NCI-H748 treated with DMSO at 0.1 percent for 48 hours (cell line): ENCODE data around the gene CCBE1.
"Not testable (repeated sequence)": the region's sequence is repeated elsewhere in the genome, so short reads cannot be mapped to it uniquely, and the experiment has no call there.

Experiments used
- DNase-seq: peaks from one replicate; lab custom pipeline; 2025; lab: John Stamatoyannopoulos, UW

The CCBE1 gene

DNA sequence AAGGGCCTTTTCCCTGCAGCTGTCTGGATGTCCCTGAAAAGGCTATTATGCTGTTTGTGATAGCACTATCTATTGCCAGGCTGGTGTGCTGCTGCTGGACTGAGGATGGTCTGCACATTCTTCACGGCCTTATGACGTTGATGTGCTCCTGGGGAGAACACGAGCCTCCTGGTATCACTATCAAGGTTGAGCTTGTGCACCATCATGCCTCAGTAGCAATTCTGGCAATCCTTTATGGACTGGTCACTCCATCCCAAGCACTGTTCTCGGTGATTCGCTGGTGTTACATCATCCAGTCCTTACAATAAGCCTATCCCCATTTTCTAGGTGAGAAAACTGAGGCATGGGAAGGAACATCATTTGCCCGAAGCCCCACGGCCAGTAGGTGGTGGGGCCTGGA is 18.2 kb upstream of the CCBE1 start:
- no peak for DNase-seq

DNA sequence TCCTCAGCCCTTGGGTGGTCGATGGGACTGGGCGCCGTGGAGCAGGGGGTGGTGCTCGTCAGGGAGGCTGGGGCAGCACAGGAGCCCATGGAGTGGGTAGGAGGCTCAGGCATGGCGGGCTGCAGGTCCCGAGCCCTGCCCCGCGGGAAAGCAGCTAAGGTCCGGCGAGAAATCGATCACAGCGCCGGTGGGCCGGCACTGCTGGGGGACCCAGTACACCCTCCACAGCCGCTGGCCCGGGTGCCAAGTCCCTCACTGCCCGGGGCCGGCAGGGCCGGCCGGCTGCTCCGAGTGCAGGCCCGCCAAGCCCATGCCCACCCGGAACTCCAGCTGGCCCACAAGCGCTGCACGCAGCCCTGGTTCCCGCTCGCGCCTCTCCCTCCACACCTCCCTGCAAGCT is 16.9 kb upstream of the CCBE1 start:
- not testable (repeated sequence) for DNase-seq

DNA sequence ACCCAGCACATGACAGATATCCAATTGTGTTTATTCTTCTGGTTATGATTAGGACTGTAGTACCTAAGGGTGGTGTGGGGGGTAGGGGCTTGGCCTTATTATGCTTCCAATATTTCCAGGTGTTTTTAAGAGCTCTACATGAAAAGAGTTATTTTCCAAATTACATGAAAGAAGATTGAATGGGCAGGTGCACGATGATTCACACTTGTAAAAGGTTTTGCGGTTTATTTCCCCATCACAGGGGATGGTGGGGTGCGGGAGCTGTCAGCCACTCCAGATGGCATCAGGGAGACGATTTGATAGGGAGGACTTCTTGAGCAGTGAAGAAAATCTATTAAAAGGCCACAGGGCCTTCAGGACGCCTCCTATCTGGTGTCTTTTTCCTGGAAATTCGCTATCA is 15.1 kb upstream of the CCBE1 start:
- DNase-seq: no peak

DNA sequence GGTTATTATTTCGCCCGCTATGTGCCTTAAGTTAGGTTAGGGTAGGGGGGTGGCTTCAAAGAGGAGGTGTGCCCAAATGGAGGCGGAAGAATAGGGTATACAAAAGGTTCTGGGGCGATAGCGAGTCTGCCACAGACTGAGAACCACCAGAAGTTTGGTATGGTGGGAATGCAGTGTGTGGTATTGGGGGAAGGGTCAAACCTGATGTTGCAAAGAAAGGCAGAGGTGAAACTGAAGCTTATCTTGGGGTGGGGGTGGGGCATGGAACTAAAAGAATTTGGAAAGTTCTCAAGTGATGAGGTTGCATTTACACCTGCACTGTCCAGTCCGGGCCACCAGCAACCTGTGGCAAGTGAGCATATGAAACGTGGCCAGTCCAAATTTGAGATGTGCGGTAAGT is 11.8 kb upstream of the CCBE1 start:
- no peak for DNase-seq

DNA sequence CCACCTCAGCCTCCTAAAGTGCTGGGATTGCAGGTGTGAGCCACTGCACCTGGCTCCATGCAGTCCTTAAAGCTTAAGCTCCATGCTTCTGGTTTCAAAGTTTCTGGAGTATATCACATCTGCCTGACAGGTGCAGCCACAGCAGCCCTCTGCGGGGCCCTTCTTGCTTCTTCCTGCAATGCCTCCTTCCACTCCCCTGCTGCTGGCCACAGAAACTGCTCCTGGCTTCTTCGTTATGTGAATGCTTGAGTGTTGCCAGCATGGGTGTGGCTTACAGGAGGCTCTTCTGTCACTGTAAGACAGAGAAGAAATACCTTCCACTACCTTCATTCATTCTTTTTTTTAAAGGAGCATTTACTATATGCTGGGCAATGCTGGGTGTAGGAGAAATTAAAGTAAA is 10.1 kb upstream of the CCBE1 start:
- no peak for DNase-seq

DNA sequence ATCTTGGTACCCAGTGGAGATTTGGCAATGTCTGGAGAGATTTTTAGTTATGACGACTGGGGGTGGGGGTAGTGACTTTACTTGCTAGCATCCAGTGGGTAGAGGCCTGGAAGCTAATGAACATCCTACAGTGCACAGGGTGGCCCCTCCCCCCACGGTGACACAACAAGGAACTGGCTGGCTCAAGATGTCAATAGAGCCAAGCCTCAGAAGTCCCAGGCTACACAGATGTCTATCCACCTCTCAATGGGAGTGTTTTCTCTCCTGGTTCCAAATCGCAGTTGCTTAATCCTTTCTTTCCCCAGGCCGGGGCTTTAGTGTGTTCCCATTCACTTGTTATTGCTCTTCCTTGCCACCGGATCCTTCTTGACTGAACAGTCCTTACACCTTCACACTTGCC is 9.3 kb upstream of the CCBE1 start:
- DNase-seq: no peak

DNA sequence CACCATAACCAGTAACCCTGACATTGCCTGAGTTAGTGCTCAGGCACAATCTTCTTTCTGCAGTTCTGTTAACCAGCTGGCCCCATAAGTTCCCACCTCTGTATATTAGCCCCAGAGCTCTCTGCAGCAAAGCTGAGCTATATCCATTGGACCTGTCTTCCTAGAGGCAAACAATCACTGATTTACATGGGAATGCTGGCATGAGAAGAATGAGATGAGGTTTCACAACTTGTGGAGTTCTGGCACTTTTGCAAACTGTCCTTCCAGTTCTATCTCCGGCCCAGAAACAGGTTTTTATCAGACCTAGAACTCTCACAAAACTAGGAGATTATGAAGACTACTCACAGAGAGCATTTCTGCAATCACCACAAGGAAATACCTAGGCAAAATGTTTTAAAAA is 7.9 kb upstream of the CCBE1 start:
- DNase-seq: no peak

DNA sequence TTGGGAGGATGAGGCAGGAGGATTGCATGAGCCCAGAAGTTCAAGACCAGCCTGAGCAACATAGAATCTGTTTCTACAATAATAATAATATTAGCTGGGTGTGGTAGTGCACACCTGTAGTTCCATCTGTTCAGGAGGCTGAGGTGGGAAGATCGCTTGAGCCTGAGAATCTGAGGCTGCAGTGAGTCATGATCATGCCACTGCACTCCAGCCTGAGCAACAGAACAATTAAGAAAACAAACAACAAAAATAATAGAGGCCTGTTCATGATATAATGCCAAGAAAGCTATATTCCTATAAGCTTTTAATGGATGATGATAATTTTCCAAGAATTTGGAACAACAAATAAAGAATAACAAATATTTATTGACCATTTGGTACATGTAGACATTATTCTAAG is 6.9 kb upstream of the CCBE1 start:
- DNase-seq: no peak

DNA sequence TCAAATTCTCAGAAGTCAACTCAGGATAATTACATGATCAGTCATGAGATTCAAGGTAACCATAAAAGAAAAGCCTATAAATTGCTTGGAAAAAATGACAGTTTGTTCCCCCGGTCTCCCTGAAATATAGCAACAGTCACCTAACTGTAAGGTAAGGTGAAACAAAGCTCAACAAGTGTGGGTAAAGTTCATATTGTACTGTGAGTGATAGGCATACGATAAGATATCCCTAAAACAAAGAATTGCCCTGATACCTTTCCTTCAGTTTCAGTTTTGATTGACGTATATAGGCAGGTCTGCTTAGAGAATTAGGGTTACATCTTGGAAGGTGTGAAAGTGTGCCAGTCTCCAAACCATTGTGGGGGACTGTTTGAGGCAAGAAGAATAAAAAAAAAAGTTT is 4.0 kb upstream of the CCBE1 start:
- DNase-seq: no peak

DNA sequence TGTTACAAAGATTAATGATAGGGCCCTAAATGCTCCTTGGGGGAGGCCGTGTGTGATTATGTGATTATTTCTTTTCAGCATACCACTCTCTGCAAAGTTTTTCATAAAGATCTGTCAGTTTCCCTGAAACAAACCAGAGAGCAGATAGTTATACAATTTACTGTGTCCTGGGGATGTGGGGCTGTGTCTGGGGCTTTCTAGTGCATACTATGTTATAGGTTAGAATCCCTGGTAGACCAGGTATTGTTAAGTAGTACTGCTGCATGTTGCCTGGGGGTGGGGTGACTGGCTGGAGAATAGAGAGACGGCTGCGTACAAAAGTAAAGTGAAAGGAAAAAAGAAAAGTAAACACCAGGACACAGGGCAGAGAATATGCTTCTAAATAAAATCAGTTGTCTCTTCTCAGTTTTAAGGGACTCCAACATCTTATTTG is 3.3 kb upstream of the CCBE1 start:
- no peak for DNase-seq

DNA sequence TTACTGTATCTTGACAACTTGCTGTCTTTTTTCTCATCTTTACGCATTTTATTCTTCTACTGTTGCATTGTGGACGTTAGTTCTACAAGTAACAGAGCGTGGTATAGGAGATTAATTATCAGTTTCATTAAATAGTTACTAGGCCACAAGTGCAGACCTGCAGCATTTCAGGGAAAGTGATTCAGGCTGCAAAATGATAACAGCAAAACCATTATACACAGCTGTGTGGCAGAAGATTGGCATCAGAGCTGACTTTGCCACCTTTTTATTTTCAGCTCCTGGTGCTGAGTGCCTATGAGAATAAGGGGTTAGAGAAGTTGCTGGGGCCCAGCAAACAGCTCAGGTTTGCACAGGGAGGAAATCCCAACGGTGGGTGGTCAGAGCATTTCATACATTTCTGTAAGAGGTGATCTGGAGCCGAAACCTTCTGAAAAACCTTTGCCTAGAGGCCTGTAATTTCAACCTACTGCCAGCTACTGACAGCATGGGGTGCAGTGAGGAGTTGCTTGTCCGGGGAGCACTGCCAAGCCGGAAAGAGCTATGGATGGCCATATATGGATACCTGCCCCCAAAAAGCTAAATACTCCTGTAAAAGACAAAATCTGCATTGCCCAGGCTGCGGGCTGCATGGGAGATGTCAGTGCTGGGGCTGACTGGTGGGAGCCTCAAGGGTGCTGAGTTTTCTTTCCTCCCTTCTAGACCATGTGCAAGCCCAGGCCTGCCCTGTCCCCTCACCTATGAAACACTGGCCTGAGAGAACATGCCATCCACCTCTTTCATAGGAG is 2.7 kb upstream of the CCBE1 start:
- DNase-seq: no peak

DNA sequence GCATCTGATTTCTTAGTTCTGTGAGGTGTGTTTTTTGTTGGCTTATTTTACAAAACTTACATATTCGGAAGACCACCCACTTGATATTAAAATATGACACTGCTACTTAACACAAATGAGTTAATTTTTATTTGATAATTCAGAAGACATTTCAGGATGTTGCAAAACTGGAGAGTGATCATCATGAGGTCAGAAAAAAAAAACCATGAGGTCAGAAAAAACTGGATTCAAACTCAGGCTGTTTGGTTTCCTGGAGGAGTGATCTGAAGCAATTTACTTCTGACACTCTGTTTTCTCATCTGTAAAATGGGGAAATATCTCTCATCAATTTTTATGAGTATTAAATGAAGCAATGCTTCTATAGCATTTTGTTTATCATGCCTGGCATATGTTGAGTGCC is 1.8 kb upstream of the CCBE1 start:
- DNase-seq: no peak

DNA sequence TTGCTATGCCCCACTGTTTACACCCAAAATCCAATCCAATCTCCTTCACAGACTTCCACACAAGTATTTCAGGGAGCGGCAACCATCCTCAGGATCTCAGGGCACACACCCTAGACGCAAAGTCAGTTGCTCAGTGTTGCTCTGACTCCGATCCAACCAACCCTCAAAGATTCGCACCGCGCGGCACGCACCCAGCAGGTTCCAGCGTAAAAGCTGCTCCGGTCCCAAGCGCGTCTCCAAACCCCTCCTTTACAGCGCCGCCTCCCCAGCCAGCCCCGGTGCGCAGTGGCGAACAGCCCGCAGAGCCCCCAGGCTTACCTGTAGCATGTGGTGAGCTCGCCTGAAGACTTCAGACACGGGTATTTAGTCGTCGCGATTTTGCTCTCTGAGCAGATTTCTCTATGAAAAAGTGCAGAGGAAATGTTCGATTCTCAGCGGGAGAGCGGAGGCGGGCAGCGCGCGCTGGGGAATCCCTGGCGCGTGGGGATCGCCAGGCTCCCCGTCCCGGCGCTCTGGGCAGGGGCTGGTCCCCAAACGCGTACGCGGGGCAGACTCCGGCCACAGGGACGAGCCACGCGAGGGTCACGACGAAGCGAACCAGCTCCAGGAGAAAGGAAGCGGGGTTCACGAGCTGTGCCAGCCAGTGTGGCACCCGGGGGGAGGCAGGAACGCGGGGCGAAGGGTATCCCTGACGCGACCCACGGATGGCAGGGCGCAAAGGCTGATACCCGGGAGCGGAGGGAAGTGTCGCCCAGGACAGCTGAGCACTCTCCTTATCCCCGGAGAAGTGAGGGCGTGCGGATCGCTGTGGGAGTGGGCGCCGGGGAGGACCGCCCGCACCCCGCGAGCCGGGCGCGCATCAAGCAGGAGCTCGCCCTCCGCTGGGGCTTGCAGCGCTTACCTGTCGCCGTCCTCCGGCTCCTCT is 650 bp downstream of the CCBE1 start:
- DNase-seq: peak; percentile 17

DNA sequence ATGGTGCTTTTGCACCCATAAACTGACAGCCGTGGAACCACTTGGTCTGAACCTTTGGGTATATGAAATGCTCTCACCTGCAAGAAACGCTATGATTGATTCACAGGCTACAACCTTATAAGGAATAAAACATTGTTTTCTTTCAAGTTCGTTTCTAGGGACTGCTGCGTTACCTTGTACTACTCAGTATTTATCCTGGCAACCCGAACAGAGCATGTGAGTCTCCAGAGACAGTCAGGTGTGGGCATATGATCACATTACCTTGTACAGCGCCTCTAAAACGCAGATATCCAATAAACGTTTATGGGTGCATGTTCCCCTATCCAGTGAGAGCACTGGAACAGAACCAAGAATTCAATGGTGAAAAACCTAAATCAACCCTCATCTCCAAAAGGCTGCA is 1.7 kb downstream of the CCBE1 start:
- DNase-seq: no peak

DNA sequence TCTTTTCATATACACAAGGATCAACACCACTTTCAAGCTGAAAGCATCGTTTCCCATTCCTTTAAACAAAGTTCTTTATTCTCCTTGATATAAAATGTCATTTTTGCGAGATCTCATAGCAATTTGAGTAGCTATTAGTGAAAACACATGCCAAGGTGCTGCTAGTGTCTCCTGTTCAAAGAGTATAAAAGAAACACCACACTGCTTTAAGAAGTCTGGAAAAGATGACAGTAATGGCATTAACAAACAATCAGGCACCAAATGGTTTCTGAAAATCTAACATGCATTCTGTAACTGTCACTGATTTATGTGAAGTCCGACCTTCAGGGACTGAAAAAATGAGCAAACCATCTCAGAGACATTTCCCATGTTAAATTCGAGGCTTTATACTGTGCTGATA is 2.4 kb downstream of the CCBE1 start:
- no peak for DNase-seq

DNA sequence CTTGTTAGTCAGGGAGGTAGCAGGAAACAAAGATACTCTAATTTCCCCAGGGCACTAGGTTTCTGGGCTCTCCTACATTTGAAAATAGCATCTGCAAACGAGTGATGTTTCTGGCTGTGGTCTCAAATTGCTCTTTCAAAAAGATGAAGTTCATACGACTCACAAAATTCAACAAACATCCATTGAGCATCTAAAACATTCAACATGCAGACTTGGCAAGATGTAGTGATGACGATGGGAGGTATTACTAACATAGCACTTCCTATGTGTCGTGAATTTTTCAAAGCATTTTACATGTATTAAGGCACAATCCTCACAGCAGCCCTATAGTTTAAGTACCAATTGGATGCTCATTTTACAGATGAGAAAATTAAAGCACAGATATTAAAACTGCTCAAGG is 5.2 kb downstream of the CCBE1 start:
- DNase-seq: no peak

DNA sequence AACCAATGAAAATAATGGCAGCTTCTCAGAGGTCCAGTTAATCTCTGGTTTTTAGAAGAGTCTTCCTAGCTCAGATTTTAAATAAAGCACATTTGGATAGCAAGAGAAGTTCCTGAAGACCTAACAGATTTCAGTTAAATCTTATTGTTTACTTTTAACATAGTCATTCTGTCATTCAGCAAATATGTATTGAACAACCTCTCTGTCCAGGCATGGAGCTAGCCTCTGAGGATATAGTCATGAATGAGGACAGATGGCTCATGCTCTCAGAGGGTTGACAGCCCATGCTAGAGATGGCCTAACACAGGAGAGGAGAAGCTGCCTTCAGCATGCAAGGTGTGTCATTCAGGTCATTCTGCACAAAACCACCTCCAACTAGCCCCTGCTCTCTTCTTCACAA is 6.2 kb downstream of the CCBE1 start:
- DNase-seq: no peak

DNA sequence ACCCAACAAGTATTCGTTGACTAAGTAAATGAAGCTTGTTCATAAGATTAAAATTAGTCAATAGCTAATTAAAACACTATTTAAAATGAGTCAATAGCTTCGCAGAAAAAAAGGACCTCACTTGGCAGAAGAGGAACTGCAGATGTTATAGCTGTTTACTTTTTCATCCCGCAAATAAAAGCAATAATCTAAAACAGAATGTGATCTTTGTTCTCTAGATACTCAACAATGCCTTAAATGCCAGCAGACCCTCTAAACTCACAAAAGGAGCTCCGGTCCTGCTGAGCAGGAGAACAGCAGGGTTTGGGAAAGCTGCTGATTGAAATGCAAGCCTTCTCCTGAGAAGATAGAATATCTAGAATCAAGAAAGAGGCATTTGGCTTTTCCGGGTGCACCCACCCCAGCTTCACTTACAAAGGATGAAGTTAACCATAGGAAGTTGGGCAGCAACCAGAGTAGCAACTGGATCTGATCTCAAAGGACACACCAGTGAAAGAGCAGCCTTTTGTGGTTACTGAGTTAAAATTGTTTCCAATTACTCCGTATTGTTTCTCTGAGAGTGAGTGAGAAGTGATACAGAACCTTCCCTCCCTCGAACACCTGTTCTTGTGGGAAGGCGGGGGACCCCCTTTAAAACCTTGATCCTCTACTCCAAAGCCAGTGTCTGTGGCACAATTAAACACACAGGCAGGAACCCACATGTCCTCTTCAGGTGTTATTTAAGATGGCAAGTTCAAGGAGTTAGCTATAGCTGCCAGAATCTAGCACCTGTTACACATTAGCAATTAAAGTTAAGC is 6.8 kb downstream of the CCBE1 start:
- peak; percentile 18 for DNase-seq

DNA sequence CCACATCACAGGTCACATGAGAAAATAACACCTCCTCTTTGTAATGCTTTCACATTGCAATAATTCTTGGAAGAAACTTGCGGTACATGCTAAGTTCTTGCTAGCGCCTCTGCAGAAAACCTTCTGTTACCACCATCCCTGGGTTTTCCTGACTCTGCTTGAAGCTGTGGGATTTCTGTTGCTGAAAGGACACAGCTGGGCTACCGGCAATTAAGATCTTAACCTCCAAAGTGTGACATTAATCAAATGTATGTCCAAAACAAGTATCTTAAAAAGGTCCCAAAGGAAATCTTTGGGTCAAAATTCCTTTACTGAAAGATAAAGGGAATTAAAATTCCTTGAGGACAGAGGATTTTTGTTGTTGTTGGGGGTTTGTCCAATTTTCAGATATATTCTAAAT is 7.5 kb downstream of the CCBE1 start:
- DNase-seq: no peak

DNA sequence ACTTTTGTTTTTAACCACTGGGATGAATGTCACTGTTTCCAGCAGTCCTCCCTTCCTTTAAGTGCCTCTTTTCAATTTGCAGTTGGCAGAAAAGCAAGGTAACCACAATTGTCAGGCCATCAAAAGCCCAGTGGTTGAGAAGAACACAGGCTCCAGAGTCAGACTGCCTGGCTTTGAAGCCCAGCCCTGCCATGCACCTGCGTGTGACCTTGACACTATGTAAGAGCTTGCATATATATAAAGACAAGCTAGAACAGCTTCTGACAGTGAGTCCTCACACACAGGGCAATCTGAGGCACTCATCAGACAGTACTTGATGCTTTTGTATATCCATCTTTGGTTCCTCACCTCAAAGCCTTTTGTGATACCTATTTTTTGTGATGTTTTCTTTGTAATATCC is 11.0 kb downstream of the CCBE1 start:
- DNase-seq: no peak

DNA sequence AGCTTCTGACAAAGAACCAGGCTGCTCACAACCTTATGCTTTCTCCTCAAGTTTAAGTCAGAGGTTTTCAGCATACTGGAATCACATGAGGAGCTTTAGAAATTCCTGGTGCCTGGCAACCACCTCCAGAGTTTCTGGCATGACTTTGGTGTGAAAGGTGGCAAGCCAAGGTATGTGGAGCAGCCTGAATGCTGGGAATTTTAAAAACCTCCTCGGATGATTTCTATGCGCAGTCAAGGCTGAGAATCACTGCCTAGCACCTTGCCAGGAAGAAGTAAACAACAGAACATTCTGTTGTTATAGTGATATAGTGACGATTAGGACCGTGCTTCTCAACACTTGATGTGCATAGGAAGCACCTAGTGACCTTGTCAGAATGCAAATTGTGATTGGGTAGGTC is 11.7 kb downstream of the CCBE1 start:
- DNase-seq: no peak

DNA sequence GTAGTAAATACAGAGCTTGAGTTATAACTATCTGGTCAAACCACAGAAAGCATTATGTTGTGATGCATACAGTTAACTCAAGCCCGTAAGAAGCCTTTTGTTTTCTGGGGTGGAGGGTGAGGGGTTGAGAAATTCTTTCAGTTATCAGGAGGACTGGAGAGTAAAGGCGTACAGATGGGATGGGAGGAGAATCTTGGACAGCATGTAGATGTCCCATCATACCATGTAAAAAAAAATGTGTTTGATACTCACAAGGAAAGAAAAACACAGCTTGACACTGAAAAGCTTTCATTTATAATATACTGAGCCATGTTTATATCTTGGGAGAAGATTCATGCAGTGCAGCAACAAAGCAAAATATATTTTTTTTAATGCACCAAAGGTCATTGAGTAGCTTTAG is 12.4 kb downstream of the CCBE1 start:
- no peak for DNase-seq
